GM12801 (cell line): ENCODE results near the gene ZNF385A.

Experiments
- TF ChIP-seq, protein P1 (sequence below): IDR thresholded peaks from one replicate; pipeline ENCODE4 v1.5.1; 2011; ENCODE audit warnings: control low read depth; ENCODE audit not compliant: insufficient read length; ENCODE audit errors: extremely low read depth

Gene ZNF385A

DNA sequence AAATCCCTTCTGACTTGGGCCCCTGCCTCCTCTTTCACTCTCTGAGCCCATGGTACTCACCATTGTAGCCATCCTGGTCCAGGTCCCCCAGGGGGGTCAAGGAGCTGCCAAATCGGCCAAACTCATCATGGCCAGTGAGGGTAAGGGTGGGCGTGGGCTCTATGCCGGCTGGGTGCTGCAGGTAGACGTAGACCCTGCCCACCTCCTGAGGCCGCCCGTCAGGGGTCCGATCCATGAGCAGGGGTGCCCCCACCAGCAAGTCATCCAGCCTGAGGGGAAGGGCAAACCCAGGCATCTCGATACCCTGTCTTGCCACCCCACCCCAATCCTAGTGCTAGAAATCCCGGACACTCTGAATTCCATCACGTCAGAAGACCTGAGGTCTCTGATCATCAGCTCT lies 20.6 kb upstream of the ZNF385A start:
- TF ChIP-seq, protein P1, sequence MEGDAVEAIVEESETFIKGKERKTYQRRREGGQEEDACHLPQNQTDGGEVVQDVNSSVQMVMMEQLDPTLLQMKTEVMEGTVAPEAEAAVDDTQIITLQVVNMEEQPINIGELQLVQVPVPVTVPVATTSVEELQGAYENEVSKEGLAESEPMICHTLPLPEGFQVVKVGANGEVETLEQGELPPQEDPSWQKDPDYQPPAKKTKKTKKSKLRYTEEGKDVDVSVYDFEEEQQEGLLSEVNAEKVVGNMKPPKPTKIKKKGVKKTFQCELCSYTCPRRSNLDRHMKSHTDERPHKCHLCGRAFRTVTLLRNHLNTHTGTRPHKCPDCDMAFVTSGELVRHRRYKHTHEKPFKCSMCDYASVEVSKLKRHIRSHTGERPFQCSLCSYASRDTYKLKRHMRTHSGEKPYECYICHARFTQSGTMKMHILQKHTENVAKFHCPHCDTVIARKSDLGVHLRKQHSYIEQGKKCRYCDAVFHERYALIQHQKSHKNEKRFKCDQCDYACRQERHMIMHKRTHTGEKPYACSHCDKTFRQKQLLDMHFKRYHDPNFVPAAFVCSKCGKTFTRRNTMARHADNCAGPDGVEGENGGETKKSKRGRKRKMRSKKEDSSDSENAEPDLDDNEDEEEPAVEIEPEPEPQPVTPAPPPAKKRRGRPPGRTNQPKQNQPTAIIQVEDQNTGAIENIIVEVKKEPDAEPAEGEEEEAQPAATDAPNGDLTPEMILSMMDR, result no peak

DNA sequence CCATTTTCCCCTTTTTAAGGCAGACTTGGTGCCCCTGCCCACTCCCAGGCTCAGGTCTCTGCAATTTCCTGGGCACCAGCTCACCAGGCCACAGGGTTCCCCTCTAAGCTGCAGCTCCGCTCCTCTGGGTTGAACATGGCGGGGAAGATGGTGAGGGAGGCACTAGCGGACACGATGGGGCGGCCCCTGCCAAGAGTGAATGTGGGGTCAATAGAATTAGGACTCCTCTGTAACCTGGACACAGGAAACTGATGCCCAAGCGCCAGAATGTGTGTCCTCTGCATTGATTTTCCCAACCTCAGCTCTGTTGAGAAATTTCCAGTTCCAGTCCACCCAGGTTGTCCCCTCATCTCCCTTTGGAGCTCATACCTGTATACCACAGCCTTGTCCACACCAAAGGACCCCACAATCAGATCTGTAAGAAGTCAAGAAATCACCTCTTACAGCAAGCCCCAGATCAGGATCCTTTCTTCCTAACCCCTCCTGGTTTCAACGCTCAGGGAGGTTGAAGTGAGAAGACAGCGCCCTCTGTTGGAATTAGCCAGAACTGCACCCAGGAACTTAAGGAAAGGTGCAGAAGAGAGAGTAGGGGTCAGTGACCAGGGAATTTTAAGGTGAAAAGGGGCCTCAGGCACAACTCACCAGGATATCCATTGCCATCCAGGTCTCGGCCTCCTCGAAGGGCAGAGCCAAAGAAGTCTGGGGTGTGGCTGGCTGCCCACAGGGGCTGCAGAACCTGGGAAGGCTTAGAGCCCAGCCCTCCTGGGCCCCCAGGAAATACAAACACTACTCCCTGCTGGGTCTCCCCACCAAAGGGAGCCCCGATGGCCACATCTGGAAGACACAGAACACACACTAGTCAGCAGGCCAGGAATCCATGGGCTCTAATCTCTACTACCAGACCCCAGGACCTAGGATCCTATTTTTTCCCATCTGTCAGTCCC lies 19.8 kb upstream of the ZNF385A start:
- TF ChIP-seq, protein P1, result peak; percentile 61

DNA sequence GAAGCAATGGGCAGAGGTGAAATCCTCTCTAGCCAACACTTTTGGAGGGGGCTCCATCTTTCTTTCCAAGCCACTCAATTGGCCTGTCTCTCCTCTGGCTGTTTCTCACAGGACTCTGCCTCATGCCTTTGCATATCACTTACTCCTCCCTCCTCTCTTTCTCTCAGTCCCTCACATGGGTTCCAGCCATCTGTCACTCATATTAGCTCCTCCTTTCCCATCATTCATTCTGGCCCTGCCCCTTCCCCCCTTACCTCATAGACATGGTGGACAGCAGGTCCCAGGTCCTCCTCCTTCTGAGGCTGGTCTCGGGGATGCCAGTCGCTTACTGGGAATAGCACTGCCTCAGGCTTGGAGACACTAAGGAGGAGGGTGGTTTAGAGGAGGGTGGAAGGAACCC lies 16.6 kb upstream of the ZNF385A start:
- TF ChIP-seq, protein P1, result no peak

DNA sequence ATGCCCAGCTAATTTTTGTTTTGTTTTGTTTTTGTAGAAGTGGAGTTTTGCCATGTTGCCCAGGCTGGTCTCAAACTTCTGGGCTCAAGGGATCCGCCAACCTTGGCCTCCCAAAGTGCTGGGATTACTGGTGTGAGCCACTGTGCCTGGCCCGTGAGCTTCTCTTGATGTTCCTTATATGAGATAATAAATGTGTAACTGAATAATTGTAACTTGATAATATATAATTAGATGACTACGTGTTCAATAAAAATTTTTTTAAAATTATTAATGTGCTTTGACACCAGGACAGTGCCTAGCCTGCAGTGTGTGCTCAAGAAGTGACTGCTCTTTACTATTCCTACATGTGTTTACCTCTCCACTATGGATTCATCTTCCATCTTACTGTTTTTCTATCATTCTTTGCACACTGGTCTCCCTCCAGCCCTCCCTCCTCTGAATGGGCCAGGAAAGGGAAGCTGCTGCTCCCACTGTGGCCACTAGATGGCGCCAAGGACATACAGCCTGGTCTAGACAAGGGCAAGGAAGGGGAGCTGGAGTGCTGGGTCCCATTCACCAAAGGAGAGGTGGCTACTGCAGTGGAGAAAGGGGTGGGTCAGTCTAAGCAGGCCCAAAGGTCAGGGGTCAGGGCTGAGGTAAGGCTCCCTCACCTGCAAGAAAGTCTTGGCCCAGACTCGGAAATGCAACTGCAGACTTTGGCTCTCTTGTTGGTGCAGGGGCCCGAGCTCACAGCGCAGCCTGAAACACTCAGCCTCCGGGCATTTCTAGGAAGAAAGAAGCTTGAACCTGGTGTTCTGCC lies 14.7 kb upstream of the ZNF385A start:
- TF ChIP-seq, protein P1, result peak; percentile 70

DNA sequence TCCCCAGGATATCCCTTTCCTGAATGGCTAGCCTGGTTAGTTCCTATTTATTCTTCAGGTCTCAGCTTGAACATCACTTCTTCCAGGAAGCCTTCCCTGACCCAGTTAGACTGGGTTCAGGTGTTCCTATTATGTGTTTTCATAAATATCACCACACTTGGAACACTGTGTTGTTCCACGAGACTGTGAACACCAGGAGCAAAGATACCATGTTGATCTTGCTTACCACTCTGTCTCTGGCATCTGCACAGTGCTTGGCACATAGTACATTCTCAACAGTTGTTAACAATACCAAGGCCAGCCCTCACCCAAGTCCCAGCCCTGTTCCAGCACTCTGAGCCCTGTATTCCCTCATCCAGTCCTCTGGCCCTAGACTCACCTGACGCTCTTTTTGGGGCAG lies 13.7 kb upstream of the ZNF385A start:
- TF ChIP-seq, protein P1, result no peak

DNA sequence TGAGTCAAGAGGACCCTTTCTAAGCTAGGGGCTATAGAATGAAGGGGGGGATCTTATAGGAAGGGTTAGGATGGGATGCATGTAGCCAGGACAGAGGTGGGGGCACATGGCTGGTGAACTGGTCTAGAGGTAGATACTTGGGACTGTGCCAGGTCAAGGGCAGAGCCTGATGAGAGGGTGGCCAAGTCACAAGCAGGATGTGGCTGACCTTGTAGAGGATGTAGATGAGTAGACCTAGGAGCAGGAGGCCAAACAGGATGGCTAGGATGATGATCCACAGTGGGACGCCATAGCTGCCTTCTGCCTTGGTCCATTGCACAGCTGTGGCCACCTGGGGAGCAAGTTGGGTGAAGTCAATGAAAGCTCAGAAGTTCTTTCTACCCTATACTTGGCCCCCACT lies 12.6 kb upstream of the ZNF385A start:
- TF ChIP-seq, protein P1, result no peak

DNA sequence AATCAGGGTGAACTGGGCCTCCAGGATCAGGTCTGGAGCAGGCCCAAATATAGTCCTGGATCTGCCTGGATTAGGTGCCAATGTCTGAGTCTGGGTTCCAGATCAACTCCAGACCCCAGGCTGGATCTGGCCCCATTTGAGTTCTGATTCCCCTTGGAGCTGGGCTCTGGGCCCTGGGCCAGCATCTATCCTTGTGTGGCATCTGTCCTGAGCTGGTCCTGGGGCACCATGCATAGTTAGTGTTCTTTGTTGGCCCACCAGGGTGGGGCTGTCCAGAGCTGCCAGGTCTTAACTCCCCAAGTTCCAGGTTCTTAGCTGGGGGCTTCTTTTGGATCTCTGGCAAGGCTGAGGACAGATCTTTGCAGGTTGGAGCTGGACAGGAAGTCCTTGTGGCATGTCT lies 11.0 kb upstream of the ZNF385A start:
- TF ChIP-seq, protein P1, result no peak
